ENCODE data around the gene STAG2. TPM values are rescaled to one million over a fixed set of nuclear protein-coding genes. Genes with fewer than 3 reads are reported as not detected.
A peak's percentile ranks its signal among the peaks of the same experiment; 100 is the strongest.
"Not testable (repeated sequence)": the region's sequence is repeated elsewhere in the genome, so short reads cannot be mapped to it uniquely, and the experiment has no call there.

The STAG2 gene
- total RNA-seq = 142 TPM

- peak; percentile 71 for DNase-seq
Observed at GRCh38 chrX:123961268-123962005, at the start of gene STAG2. TSS of gene STAG2 (plus strand) at chrX:123961706. CDS start at chrX:124022628, 60,922 bp downstream.

- DNase-seq = no peak
Observed at GRCh38 chrX:123917069-123917468, 44.4 kb upstream of the STAG2 start.

GRCh38 chrX:123918106-123918721 is 43.3 kb upstream of the STAG2 start:
- DNase-seq = no peak

GRCh38 chrX:123920105-123920785 is 41.3 kb upstream of the STAG2 start:
- DNase-seq = no peak

- DNase-seq = no peak
Observed at GRCh38 chrX:123923211-123923610, 38.3 kb upstream of the STAG2 start.

- no peak for DNase-seq
Observed at GRCh38 chrX:123924186-123924585, 37.3 kb upstream of the STAG2 start.

- no peak for DNase-seq
Observed at GRCh38 chrX:123927845-123928244, 33.7 kb upstream of the STAG2 start.

- not testable (repeated sequence) for DNase-seq
Observed at GRCh38 chrX:123932055-123932454, 29.5 kb upstream of the STAG2 start.

GRCh38 chrX:123943074-123943473 is 18.4 kb upstream of the STAG2 start:
- no peak for DNase-seq

GRCh38 chrX:123943488-123943887 is 18.0 kb upstream of the STAG2 start:
- no peak for DNase-seq

GRCh38 chrX:123949846-123950245 is 11.7 kb upstream of the STAG2 start:
- no peak for DNase-seq

- DNase-seq = peak; percentile 25
Observed at GRCh38 chrX:123959281-123960063, 2.0 kb upstream of the STAG2 start.

- DNase-seq = no peak
Observed at GRCh38 chrX:123960956-123961267, 594 bp upstream of the STAG2 start.

- DNase-seq = peak; percentile 53
Observed at GRCh38 chrX:123962006-123962467, 531 bp downstream of the STAG2 start.

GRCh38 chrX:123962794-123963373 is 1.4 kb downstream of the STAG2 start:
- peak; percentile 80 for DNase-seq

GRCh38 chrX:123964156-123964834 is 2.8 kb downstream of the STAG2 start:
- no peak for DNase-seq

- DNase-seq = no peak
Observed at GRCh38 chrX:123965712-123966111, 4.2 kb downstream of the STAG2 start.

- DNase-seq = no peak
Observed at GRCh38 chrX:123967497-123967896, 6.0 kb downstream of the STAG2 start.

GRCh38 chrX:123968383-123969050 is 7.0 kb downstream of the STAG2 start:
- no peak for DNase-seq

- DNase-seq = no peak
Observed at GRCh38 chrX:123971982-123972381, 10.5 kb downstream of the STAG2 start.

- DNase-seq = no peak
Observed at GRCh38 chrX:123973921-123974320, 12.4 kb downstream of the STAG2 start.
